Stimulated activated CD8-positive, alpha-beta memory T cell treated with anti-CD3 and anti-CD28 coated beads, Interleukin-4, amount 100 ng/mL, for 1 hour (primary cell): ENCODE measurements around the gene PRKACB.
A peak's percentile ranks its signal among the peaks of the same experiment; 100 is the strongest.
"Not testable (repeated sequence)": the region's sequence is repeated elsewhere in the genome, so short reads cannot be mapped to it uniquely, and the experiment has no call there.

Source experiments
- DNase-seq, 2 donors: peaks; one replicate each; pipeline ENCODE4 v3.0.0-alpha.2; 2020; ENCODE audit warnings: low read depth in 2 of 2, low spot score in 1 of 2

PRKACB gene

GRCh38 chr1:84143796-84144565 is at the start of gene PRKACB:
Gene PRKACB, plus strand, starts transcription at chr1:84144271. Its CDS starts 91 bp downstream, at chr1:84144362.
- no peak for DNase-seq

- DNase-seq = no peak
These were observed 48.8 kb upstream of the PRKACB start for GRCh38 chr1:84095308-84095707.

- no peak for DNase-seq
These were observed 47.9 kb upstream of the PRKACB start for GRCh38 chr1:84096176-84096575.

GRCh38 chr1:84101204-84101603 is 42.9 kb upstream of the PRKACB start:
- DNase-seq = no peak

GRCh38 chr1:84103197-84103992 is 40.7 kb upstream of the PRKACB start:
- DNase-seq = no peak

GRCh38 chr1:84107538-84107937 is 36.5 kb upstream of the PRKACB start:
- DNase-seq = not testable (repeated sequence)

- no peak for DNase-seq
These were observed 36.1 kb upstream of the PRKACB start for GRCh38 chr1:84107955-84108354.

GRCh38 chr1:84108900-84109578 is 35.0 kb upstream of the PRKACB start:
- DNase-seq = no peak

GRCh38 chr1:84110629-84111028 is 33.4 kb upstream of the PRKACB start:
- no peak for DNase-seq

GRCh38 chr1:84116558-84116957 is 27.5 kb upstream of the PRKACB start:
- no peak for DNase-seq

GRCh38 chr1:84117868-84118267 is 26.2 kb upstream of the PRKACB start:
- no peak for DNase-seq

- DNase-seq = no peak
These were observed 22.7 kb upstream of the PRKACB start for GRCh38 chr1:84121360-84121759.

GRCh38 chr1:84122780-84123382 is 21.2 kb upstream of the PRKACB start:
- DNase-seq = peak in 1 of 2 donors; percentile 31

GRCh38 chr1:84133479-84133878 is 10.6 kb upstream of the PRKACB start:
- no peak for DNase-seq

- DNase-seq = no peak
These were observed 8.7 kb upstream of the PRKACB start for GRCh38 chr1:84135341-84135740.

GRCh38 chr1:84141182-84142003 is 2.7 kb upstream of the PRKACB start:
- DNase-seq = no peak

GRCh38 chr1:84145068-84145467 is 997 bp downstream of the PRKACB start:
- no peak for DNase-seq

- no peak for DNase-seq
These were observed 2.5 kb downstream of the PRKACB start for GRCh38 chr1:84146411-84147032.

- DNase-seq = no peak
These were observed 4.7 kb downstream of the PRKACB start for GRCh38 chr1:84148758-84149157.

GRCh38 chr1:84152649-84153056 is 8.6 kb downstream of the PRKACB start:
- DNase-seq = no peak
